GM12874 (cell line): Measurements from ENCODE around the gene SEPTIN8.

ENCODE experiments used
- TF ChIP-seq, protein P1 (sequence below): IDR thresholded peaks from 2 replicates; pipeline ENCODE4 v1.5.1; 2011; ENCODE audit warnings: low read depth, mild to moderate bottlenecking, control low read depth, low read length, moderate library complexity; ENCODE audit not compliant: insufficient read depth

The SEPTIN8 gene

DNA sequence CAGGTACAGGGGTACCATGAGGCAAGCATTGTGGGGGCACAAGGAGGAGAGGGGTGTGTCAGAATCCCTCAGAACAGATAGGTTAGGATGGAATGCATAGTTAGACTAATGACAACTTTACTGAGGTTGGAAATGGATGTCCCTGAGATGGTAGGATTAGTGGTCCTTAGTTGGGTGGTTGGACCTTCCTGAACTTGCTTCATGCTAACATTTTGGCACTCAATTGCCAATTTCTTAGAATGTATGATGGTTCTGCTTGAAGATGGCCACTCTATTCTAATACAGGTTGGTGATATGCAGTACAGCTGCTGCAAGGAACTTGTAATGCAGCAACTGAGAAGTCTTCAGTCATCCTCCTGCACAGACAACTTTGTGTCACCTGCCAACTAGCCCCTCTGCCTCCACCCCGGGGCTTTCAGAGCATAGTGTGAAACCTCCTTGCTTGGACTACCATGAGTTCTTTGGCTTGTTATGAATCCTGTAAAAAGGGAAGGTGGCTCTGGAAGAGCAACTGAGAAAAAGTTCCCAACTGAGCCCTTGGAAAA, 24.4 kb downstream of the SEPTIN8 start:
- TF ChIP-seq, protein P1, sequence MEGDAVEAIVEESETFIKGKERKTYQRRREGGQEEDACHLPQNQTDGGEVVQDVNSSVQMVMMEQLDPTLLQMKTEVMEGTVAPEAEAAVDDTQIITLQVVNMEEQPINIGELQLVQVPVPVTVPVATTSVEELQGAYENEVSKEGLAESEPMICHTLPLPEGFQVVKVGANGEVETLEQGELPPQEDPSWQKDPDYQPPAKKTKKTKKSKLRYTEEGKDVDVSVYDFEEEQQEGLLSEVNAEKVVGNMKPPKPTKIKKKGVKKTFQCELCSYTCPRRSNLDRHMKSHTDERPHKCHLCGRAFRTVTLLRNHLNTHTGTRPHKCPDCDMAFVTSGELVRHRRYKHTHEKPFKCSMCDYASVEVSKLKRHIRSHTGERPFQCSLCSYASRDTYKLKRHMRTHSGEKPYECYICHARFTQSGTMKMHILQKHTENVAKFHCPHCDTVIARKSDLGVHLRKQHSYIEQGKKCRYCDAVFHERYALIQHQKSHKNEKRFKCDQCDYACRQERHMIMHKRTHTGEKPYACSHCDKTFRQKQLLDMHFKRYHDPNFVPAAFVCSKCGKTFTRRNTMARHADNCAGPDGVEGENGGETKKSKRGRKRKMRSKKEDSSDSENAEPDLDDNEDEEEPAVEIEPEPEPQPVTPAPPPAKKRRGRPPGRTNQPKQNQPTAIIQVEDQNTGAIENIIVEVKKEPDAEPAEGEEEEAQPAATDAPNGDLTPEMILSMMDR, result no peak

DNA sequence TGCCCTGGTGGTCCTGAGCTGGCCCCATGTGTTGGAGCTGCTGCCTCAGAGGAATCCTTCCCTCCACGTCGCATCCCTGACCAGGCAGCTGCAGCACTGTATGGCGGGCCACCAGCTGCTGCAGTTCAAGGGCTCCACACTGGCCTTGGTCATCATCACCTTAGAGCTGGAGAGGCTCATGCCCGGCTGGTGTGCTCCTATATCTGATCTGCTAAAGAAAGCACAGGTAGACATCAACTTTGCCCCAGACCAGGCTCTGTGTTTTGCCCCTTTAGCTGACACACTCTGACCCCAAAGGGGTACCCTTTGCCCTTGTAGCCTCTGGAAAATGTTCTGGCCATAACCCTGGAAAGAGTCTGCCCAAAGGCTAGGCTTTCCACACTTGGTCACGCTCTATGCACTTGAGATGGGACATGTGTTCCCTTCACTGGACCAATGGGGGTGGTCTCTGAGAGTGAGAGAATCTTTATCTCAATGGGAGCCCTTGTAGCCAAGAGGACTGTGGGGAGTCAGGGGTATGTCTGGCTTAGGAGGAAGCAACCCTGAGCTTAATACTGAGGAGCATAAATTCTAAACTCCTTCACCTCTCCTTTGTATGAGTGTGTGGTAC, 25.0 kb downstream of the SEPTIN8 start:
- TF ChIP-seq, protein P1, result no peak

DNA sequence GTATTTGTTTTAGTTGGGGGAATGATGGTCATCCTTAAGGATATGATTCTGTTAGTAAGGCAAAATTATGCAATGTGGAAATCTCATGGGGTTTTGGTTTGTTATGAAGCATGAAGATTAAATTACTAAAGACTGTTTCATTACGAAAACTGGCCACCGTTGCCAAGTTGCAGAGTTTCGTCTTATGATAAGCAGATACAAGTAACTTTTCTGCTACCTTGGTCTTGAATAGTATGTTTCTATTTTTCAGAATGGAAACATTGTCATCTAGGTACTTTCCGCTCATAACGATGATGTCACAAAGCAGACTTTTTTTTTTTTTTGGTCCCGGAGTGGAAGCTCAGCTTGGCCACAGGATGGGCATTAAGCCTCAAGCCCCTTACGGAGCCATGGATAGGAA, 25.6 kb downstream of the SEPTIN8 start:
- TF ChIP-seq, protein P1, result no peak

DNA sequence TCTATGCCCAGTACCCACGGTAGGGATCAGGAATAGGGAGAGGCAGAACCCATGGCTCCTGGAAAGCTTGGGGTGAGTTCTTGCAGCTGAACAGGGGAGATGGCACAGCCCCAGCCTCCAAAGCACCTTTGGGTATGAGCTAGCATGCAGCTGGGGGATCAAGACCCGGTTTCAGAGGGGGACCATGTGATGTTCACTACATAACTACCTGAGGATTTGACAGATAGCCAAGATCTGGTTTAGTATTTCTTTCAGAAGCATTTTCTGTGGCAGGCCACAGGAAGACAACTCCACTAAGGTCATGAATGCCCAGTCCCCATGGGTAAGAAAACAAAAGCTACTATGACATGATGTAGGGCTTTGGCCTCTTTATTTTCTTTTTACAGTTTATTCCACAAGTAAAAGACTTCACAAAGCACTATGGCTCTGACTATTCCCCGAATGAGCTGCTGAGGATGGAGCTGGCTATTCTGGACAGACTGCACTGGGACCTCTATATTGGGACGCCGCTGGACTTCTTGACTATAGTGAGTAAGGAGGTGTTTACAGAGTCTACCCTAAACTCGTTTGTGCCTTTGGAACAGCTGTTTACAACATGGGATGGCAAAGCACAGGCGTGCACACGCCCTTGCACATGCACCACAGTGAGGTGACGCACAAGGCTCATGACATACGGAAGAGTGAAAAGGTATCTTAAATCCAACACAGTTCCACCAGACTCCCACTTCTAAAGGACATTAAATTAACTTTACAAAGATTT, 26.4 kb downstream of the SEPTIN8 start:
- TF ChIP-seq, protein P1, result no peak

DNA sequence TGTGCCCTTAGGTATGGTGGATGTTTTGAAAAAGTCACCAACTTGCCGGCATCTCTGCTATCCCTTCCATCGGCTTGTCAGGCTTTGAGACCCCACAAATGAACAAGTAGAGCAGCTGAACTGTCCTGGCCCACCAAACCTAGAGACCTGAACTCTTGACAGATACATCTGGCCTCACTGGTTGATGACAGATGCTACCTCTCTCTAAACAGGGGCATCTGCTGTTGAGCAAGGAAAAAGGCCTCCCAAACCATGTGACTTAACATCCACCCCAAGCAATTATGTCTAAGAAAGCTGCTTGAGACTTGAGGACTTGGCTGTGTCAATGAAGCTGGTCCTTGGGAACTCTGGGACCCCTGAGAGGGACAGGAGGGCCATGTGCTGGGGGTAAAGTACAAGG, 27.5 kb downstream of the SEPTIN8 start:
- TF ChIP-seq, protein P1, result no peak

DNA sequence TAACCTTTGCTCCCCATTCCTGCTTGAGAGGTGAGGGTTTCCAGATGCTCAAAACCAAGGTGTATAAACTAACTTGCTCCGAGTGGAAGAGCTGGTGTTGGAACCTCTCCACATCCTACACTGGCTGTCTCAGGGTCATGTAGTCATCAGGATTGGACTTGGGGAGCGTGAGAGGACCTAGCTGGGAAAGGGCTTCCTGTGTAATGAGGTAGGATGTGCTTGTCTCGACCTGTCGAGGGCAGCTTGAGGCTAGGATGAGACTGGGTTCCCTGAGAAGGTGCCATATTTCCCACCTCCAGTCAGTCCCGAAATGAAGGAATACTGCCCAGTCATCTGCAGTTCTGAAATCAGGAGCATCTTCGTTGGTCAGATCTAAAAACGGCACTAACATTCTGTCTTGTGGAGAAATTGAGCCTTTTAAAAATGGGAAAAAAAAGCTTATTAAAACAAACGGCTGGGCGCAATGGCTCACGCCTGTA, 28.5 kb downstream of the SEPTIN8 start:
- TF ChIP-seq, protein P1, result no peak

DNA sequence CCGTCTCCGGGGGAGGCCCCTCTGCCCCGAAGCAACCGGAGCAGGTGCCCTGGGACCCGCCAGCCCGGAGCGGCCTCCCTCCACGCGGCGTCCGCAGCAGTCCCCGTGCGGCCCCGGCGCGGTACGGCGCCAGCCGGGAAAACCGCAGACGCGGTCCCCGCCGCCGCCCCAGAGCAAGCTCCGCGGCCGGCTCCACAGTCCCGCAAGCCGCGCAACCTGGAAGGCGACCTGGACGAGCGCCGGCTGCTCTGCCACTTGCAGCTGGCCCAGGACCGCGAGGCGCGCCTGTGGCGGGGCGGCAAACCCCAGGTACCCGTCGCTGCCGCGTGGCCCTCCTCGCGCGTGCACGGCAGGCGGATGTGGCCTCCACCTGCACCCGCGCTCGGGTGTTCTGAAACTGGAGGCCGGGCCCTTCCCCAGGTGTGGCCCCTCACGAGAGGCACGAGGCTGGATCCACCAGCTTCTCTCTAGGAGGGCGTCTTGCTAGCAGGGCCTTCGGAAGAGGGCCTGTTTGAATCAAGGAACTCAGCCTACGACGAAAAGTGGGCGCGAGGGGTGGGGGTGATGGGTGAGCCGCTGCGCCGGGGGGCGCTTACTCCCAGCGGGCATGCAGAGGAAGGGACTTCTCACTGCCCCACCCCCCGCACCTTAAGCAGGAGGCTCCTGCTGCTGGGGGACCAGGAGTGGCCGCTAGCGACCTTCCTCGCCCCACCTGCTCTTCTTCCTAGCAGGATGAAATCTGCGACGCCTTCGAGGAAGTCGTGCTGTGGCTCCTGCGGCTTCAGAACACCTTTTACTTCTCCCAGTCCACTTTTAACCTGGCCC, 29.2 kb downstream of the SEPTIN8 start:
- TF ChIP-seq, protein P1, result no peak
